Measurements from ENCODE around the gene SLC9A1.

- TF ChIP-seq EZH2phosphoT487 (IDR thresholded peaks at IDR 0.05; ENCODE audit: insufficient read depth, low read depth) (no peak), EZH2 (IDR thresholded peaks at IDR 0.05; ENCODE audit: insufficient read depth, poor library complexity, severe bottlenecking) (no peak)
Observed at GRCh38 chr1:27100335-27101053, 54.4 kb downstream of the SLC9A1 start.

Measured in GM23248 (cell line).